Activated T-helper 17 cell treated with anti-CD3 and anti-CD28 coated beads, Interleukin-2, amount 50 U/mL, for 72 hours (primary cell): ENCODE data around the gene ABLIM2. TPM values are rescaled to one million over a fixed set of nuclear protein-coding genes. Genes with fewer than 3 reads are reported as not detected.

Experiments
- ATAC-seq: fragments of 150-1000 bp; cut with Tn5 transposase; replicated peaks from 2 replicates; pipeline ENCODE4 v1.10.0; 2021; ENCODE audit warnings: mild to moderate bottlenecking, moderate library complexity
- H3K27ac Mint-ChIP-seq: one replicate; pipeline ENCODE4 v1.8.0; 2022; ENCODE audit warnings: mixed read lengths
- H3K27me3 Mint-ChIP-seq: one replicate; pipeline ENCODE4 v1.8.0; 2022; ENCODE audit warnings: mixed read lengths
- H3K36me3 Mint-ChIP-seq: one replicate; pipeline ENCODE4 v1.8.0; 2022; ENCODE audit warnings: low read depth, mild to moderate bottlenecking, mixed read lengths
- H3K4me1 Mint-ChIP-seq: one replicate; pipeline ENCODE4 v1.8.0; 2022; ENCODE audit warnings: mixed read lengths
- H3K4me3 Mint-ChIP-seq: one replicate; pipeline ENCODE4 v1.8.0; 2022; ENCODE audit warnings: mild to moderate bottlenecking, mixed read lengths
- H3K9me3 Mint-ChIP-seq: one replicate; pipeline ENCODE4 v1.8.0; 2022; ENCODE audit warnings: mixed read lengths
- total RNA-seq, 2 donors: library from RNA; stranded (reverse); gene quantifications; one replicate each; pipeline ENCODE4 v1.2.3, GENCODE V29; 2022

The ABLIM2 gene
- total RNA-seq, 2 donors from 2014 or later: 0.53 to 0.82 TPM

DNA sequence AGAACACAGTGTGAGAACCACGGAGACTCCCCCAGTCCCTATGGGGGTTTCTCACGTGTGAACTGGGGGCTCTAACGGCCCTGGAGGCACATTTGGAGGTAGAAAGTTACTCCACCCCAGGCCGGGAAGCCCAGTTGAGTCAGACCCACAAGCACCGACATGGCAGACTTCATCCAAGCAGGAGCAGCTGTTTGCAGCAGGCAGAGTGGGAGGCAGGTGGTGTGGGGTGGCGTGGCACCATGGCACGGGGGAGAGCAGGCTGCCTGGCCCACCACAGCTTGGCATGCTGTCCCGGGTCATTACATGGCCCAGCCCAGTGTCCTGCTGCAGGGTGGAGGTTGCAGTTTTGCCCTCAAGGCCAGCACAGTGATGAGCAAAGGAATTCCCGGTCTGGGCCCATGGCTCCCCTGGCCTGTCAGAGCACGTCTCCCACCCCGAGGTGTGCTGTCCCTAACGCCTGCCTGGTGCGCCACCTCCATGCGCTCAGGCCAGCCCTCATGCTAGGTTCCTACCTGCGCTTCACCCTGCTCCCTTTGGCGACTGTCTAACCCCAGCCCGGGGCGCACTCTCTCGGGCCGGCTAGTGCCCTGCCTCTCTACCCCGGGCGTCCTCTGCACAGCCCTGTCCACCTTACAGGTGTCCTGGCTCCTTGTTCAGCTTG lies 128.4 kb downstream of the ABLIM2 start:
- peaks cover 4% of the 10 kb centered on the region for H3K4me1 Mint-ChIP-seq
- ATAC-seq: no peak
- no peaks in the 10 kb centered on the region for H3K27me3 Mint-ChIP-seq
- H3K9me3 Mint-ChIP-seq: no peaks in the 10 kb centered on the region
- no peak overlapping the region for H3K27ac Mint-ChIP-seq
- no peak overlapping the region for H3K4me3 Mint-ChIP-seq
- H3K36me3 Mint-ChIP-seq: no peaks in the 10 kb centered on the region

DNA sequence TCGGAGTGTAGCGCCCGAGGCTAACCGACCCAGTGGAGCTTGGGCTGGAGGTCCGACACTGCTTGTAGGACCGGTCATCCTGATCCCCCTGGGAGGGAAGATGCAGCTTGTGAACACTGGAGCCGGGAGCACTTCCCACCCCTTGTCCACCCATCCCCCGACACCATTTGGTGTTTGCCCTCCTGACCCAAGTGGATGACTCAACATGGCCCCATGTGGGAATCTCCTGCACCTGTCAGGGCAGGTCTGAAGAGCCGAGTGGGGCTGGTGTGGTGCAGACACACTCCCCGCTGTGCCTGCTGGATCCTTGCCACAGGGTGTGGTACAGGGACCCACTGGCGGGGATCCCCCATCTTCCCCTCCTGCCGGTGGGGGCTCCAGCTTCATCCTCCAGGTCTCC lies 128.9 kb downstream of the ABLIM2 start:
- H3K4me3 Mint-ChIP-seq: no peak overlapping the region
- no peaks in the 10 kb centered on the region for H3K36me3 Mint-ChIP-seq
- H3K4me1 Mint-ChIP-seq: no peaks in the 10 kb centered on the region
- no peaks in the 10 kb centered on the region for H3K27me3 Mint-ChIP-seq
- ATAC-seq: no peak
- no peak overlapping the region for H3K27ac Mint-ChIP-seq
- H3K9me3 Mint-ChIP-seq: no peaks in the 10 kb centered on the region

DNA sequence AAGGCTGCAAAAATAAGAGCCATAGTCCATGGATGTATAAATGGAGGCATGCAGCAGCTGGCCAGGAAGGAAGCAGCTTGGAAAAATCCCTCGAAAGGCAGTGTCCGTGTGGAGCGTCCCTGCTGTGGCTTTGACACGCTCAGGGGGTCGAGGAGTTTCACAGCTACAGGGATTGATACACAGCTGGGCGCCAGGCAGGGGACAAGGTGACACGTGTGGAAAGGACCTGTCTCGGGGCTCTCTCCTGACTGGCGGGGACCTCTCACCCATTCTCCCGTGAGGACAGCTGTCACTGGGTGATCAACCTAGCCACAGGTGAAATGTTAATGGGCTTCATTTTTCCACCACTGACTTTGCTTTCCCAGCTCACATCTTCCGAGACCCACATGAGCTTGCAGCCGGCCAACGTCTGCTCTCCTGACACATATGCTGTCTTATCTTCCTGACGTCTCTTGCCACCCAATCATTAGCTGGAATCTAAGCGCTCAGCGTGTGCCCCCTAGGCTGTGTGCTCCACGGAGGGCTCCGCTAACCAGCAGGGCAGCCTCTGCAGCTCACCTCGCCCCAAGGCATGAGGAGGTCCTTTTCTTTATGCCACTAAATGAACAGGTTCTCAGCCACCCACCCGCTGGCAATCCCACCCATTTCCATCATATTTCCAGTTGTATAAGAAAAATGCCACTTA lies 129.6 kb downstream of the ABLIM2 start:
- Mint-ChIP-seq H3K4me3 (no peak overlapping the region), H3K4me1 (no peaks in the 10 kb centered on the region), H3K27ac (no peak overlapping the region), H3K9me3 (no peaks in the 10 kb centered on the region), H3K27me3 (no peaks in the 10 kb centered on the region), H3K36me3 (no peaks in the 10 kb centered on the region)
- no peak for ATAC-seq

DNA sequence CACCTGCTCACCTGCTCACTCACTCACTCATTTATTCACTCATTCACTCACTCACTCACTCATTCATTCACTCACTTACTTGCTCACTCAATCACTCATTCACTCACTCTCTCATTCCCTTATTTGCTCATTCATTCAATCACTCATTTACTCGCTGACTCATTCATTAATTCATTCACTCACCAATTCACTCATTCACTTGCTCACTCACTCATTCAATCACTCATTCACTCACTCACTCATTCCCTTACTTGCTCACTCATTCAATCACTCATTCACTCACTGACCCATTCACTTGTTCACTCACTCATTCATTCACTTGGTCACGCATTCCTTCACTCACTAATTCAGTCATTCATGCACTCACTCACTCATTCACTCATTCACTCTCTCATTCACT lies 130.2 kb downstream of the ABLIM2 start:
- no peak overlapping the region for H3K27ac Mint-ChIP-seq
- ATAC-seq: peak; percentile 37
- H3K36me3 Mint-ChIP-seq: no peaks in the 10 kb centered on the region
- no peaks in the 10 kb centered on the region for H3K27me3 Mint-ChIP-seq
- H3K4me3 Mint-ChIP-seq: no peak overlapping the region
- H3K9me3 Mint-ChIP-seq: no peaks in the 10 kb centered on the region
- H3K4me1 Mint-ChIP-seq: no peaks in the 10 kb centered on the region

DNA sequence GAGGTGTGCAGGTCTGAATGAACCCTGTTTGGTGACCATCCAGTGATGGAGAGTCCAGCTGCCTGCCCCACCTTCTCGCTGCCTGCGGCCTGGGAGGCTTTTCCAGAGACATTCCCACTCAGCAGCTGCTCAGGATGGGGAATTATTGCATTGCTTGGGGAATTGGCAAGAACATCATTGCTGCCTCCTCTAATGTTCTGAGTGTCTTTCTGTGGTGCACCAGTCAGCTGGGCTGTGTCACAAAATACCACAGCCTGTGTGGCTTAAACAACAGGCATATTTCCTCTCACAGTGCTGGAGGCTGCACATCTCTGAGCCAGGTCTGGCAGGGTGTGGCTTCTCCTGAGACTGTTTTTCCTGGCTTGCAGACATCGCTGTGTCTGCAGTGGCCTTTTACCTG lies 132.2 kb downstream of the ABLIM2 start:
- Mint-ChIP-seq H3K27ac (no peak overlapping the region), H3K4me3 (no peak overlapping the region), H3K9me3 (no peaks in the 10 kb centered on the region), H3K27me3 (no peaks in the 10 kb centered on the region), H3K4me1 (no peaks in the 10 kb centered on the region), H3K36me3 (no peaks in the 10 kb centered on the region)
- ATAC-seq: peak; percentile 38

DNA sequence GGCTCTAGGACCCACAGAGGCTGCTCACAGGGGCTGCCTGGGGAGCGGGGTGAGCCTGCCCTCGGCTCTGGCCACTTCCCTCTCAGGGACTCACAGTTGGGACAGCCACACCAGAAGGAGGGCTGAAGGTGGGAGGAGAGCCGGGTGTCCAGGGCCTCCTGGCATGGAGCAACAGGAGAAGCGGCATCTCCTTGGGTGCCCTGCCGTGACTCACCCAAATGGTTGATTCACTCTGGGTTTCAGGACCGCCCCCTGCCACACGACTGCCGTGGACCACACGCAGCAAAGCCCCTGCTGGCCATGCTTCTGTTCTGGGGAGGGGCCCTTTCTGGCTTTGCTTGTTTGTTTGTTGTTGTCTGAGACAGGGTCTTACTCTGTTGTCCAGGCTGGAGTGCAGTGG lies 132.9 kb downstream of the ABLIM2 start:
- Mint-ChIP-seq H3K9me3 (no peaks in the 10 kb centered on the region), H3K27ac (no peak overlapping the region), H3K36me3 (no peaks in the 10 kb centered on the region), H3K4me1 (no peaks in the 10 kb centered on the region), H3K4me3 (no peak overlapping the region), H3K27me3 (no peaks in the 10 kb centered on the region)
- ATAC-seq: no peak

DNA sequence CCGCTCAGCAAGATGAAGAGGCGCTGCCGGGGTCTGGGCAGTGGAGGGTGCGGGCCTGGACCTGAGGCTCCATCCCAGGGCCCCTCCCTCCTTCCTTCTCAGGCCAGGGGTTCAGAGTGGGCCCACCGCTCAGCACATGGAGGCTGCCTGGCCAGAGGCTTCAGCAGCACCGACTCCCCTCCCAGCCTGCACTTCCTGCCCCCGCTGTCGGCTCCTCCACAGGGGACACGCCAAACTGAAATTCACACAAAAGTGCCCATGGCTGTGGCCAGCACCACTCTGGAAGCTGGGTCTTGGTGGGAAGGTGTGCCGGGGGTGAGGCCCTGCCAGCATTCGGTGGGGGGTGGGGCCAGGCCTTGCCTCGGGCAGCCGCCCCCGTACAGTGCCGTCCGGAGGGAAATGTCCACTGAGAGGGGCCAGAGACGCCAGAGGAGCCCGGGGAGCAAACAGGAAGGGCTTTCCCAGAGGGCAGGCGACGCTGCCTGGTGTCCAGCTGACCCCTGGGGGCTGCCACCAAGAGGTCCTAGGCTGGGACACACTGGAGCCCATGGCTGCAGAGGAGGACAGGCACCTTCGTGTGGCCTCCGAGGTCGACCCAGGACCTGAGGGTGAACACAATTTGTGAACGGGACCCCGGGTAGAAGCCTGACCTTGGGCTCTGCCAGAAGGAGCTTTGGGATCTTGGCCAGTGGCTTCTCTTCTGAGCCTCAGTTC lies 134.4 kb downstream of the ABLIM2 start:
- no peaks in the 10 kb centered on the region for H3K4me1 Mint-ChIP-seq
- no peak overlapping the region for H3K27ac Mint-ChIP-seq
- no peaks in the 10 kb centered on the region for H3K27me3 Mint-ChIP-seq
- ATAC-seq: no peak
- no peaks in the 10 kb centered on the region for H3K36me3 Mint-ChIP-seq
- no peak overlapping the region for H3K4me3 Mint-ChIP-seq
- H3K9me3 Mint-ChIP-seq: no peaks in the 10 kb centered on the region

DNA sequence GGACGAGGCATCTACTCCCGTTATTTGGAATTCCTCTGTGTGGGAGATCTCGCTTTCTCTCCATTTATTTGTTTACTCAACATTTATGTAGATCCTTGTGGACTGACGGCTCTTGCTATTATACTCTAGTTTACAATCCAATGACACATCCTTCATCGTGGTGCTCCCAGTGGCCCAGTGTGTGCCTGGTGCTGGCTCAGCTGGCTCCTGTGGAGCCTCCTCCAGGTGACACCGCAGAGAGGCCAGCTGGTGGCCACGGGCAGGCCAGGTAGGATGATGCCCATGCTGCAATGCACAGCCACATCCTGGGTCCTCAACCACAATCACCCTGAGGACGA lies 134.9 kb downstream of the ABLIM2 start:
- Mint-ChIP-seq H3K27ac (no peak overlapping the region), H3K36me3 (no peaks in the 10 kb centered on the region), H3K9me3 (no peaks in the 10 kb centered on the region), H3K4me3 (no peak overlapping the region), H3K27me3 (no peaks in the 10 kb centered on the region), H3K4me1 (no peaks in the 10 kb centered on the region)
- no peak for ATAC-seq

DNA sequence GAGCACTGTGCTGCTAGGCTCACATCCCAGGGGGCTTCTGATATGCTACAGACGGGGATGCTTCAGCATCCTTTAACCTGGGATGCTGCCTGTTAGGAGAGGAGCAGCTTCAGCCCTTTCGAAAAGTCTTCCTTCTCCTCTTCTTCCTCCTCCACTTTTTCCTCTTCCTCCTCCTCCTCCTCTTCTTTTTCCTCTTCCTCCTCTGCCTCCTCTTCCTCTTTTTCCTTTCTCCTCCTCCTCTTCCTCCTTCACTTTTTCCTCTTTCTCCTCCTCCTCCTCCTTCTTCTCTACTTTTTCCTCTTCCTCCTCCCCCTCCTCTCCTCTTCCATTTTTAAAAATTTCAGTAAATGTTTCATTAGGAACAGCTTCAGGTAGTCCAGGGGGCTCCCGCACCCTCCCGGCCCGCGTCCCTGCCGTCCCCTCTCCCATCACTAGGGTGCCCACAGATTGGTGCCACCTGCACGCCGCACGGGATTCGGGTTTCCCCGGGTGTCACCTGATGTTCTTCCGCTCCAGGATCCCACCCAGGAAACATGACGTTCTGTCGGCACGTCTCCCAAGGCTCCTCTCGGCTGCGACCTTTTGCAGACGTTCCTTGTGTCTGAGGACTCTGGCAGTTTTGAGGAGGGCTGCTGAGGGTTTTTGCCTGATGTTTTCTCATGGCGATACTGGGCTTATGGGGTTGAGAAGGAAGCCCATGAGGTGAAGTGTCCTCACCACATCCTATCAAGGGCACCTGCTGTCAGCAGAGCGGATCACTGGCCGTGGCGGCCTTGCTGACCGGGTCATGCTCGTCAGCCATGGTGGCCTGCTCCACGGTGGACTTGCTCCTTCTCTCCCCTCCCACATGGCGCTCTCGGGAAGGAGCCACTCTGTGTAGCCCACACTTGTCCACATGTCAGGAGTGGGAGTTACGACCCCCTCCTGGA lies 135.6 kb downstream of the ABLIM2 start:
- H3K4me1 Mint-ChIP-seq: no peaks in the 10 kb centered on the region
- no peaks in the 10 kb centered on the region for H3K9me3 Mint-ChIP-seq
- H3K27me3 Mint-ChIP-seq: no peaks in the 10 kb centered on the region
- no peak for ATAC-seq
- H3K27ac Mint-ChIP-seq: no peak overlapping the region
- H3K4me3 Mint-ChIP-seq: no peak overlapping the region
- no peaks in the 10 kb centered on the region for H3K36me3 Mint-ChIP-seq

DNA sequence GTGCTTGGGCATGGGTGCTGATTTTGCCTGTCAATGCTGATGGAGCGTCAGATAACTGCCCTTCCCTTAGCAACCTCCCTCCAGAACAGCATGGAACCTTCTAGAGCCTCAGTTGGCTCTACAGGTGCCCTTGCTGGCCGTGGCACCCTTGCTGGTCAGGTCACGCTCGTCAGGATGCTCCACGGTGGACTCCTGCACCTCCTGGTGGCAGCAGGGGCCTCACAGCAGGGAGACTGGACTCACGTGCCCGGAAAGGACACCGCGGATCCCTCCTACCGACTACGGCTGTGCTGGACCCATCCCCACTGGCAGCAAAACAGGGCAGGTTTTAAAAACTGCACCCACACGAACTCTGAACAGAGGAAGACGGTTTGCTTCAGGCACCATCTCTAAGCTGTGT lies 136.8 kb downstream of the ABLIM2 start:
- Mint-ChIP-seq H3K4me3 (no peak overlapping the region), H3K9me3 (no peaks in the 10 kb centered on the region), H3K27me3 (no peaks in the 10 kb centered on the region), H3K4me1 (no peaks in the 10 kb centered on the region), H3K36me3 (no peaks in the 10 kb centered on the region), H3K27ac (no peak overlapping the region)
- ATAC-seq: no peak

DNA sequence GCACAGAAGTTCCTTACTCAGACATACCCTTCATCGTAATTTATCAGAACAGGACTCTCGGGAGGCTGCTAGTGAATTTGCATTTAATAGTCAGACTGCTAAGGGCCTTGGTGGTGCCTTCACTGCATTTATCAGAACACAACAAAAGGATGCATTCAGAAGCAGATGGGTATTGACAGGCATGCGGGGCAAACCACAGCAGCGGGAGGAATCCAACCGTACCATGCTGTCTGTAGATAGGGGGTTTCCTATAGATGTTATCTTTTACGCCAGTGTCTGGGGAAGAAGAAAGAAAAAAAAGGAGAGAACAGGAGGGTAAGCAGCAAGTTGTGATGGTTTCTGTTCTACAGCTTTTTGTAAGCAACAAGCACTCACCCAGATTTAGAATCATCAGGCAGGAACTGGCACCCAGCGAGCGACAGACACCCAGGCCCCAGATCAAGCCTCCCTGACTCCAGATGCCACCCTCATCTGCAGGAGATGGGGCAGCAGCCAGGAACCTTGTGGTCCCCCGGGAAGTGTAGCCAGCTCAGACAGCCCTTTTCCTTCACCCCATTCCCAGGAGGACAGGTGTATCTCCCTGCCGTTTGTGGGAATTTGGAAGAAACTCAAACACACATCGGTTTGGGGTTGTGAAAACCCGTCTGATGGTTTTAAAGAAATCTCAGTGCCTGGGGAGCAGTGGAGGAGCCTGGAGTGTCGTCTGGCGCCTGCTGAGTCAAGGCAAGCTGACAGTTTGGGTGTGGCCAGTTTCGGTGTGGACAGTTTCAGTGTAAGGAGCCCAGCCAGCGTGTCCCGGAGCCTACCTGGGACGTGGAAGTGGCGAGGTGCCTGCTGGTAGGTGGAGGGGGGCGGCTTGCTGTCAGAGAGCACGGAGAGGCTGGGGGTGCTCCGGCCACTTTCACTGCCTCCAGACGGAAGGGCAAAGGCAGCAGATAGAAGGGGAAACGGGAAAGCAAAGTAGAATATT lies 138.9 kb downstream of the ABLIM2 start:
- H3K27me3 Mint-ChIP-seq: no peaks in the 10 kb centered on the region
- H3K4me3 Mint-ChIP-seq: no peak overlapping the region
- no peak for ATAC-seq
- H3K9me3 Mint-ChIP-seq: no peaks in the 10 kb centered on the region
- H3K36me3 Mint-ChIP-seq: no peaks in the 10 kb centered on the region
- H3K4me1 Mint-ChIP-seq: no peaks in the 10 kb centered on the region
- H3K27ac Mint-ChIP-seq: no peak overlapping the region

DNA sequence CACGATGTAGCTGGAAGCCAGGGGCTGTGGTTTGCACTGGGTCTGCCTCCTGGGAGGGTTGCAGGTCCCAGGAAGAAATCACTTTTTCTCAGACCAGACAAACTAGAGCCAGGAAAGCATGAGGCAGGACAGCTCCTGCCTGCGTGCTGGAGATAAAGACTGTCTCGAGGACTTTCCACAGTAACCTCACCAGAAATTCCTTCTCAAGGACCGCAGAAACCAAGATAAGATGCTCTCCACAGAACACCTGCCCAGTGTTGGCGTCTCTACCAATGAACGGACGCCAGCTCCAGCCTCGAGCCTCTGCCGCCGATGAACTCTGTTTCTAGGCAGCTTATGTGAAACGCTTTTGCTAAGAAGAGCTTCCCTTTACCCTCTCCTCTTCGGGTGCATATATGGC lies 142.1 kb downstream of the ABLIM2 start:
- Mint-ChIP-seq H3K27ac (no peak overlapping the region), H3K4me3 (no peak overlapping the region), H3K36me3 (no peaks in the 10 kb centered on the region), H3K27me3 (no peaks in the 10 kb centered on the region), H3K4me1 (no peaks in the 10 kb centered on the region), H3K9me3 (no peaks in the 10 kb centered on the region)
- no peak for ATAC-seq

DNA sequence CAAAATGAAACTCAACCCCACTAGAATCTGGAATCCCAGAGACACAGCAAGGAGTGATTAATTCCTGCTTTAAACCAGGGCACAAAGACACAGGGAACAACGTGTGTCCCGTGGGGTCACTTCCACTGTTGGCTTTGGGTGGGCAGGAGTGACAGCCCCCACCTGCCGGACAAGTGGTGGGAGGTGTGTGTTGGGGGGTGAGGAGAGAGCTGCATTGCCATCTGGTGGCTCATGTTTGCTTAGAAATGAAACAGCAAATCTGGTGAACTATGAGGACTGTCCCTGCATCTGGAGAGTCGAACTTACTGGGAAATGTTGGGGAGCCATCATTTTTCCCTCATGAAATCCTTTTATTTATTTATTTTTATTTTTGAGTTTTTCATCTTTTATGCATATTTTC lies 143.1 kb downstream of the ABLIM2 start:
- Mint-ChIP-seq H3K4me1 (no peaks in the 10 kb centered on the region), H3K4me3 (no peak overlapping the region), H3K9me3 (no peaks in the 10 kb centered on the region), H3K27ac (no peak overlapping the region), H3K27me3 (no peaks in the 10 kb centered on the region), H3K36me3 (no peaks in the 10 kb centered on the region)
- ATAC-seq: no peak
